Activated T-cell treated with anti-CD3 and anti-CD28 coated beads for 1 hour (primary cell): ENCODE results near the gene PHACTR2.
"Not testable (repeated sequence)": the region's sequence is repeated elsewhere in the genome, so short reads cannot be mapped to it uniquely, and the experiment has no call there.

ENCODE experiments used
- DNase-seq: peaks from one replicate; pipeline ENCODE4 v3.0.0-alpha.2; 2020; ENCODE audit warnings: low read depth

The PHACTR2 gene

GRCh38 chr6:143698759-143699429 lies 21.1 kb downstream of the PHACTR2 start:
- no peak for DNase-seq

GRCh38 chr6:143699430-143699825 lies 21.7 kb downstream of the PHACTR2 start:
- no peak for DNase-seq

DNA sequence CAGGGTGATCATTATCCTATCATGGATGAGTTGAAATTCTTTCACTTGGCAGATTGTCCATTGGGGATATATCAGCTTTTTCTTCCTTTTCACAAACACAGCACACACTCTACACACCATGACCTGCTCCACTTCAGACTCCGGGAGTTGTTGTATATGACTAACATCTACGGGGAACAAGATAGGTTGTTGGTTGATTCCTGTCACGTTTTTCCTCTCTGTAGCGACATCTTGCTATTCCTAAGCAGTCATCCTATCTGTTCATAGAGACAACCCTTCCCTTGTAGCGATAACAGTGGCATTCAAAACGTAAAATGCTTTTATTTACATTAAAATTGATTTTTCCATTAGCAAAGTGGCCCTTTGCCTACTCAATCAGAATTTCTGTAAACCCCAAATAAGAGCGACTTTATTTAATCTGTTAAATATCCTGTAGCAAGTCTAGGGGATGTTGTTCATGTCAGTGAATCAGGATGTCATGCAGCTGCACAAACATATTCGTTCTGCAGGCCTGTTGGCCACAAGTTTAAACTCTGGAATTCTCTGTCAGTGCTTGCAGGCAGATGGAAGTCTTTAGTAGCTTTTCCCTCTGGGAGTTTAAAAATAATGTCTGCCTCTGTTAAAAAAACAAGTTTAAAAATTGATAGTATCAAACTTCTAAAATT lies 23.1 kb downstream of the PHACTR2 start:
- DNase-seq: no peak

DNA sequence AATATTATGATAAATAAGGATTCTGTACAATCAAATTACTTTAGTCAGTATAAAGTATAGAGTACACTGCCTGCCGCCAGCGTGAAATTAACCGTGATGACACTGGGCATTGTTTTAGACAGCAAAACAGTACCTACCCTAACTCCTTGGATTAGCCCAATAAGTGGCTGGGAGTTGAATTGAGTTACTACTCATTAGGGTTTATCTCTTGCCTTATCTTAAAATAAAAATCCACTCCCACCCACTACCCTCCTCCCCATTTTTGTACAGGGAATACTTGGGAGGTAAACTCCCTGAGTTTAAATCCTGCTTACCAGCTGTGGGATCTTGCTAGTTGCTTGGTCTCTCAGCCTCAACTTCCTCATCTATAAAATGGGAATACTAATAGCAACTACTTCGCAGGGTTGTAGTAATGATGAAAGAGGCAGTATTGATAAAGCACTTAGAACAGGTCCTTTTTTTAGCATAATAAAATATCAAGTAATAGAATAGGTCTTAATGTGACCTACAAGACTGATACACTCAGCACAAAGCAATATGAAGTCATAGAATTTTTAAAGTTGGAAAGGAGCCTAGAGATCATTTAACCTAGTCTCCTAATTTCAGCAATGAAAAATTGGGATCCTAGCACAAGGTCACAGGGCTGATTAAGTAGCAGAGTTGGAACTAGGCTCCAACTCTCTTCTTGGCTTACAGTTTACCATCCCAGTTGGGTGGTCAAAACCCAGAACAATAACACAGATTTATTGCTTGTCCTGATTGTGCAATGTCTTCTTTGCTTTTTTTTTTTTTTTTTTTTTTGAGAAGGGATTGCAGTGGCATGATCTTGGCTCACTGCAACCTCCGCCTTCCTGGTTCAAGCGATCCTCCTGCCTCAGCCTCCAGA lies 23.8 kb downstream of the PHACTR2 start:
- no peak for DNase-seq

DNA sequence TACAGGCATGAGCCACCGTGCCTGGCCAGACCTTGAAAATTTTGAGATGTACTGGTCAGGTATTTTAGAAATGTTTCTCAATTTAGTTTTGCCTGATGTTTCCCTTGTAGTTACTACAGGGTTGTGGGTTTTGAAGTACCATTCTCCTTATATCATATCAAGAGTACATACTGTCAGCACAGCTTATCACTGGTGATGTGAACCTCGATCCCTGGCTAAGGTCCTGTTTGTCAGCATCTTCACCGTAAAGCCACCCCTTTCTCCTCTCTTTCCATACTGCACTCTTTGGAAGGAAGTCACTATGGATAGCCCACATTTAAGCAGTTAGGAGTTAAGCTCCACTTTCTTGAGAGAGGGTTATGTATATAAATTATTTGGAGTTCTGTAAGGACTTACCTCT lies 27.8 kb downstream of the PHACTR2 start:
- no peak for DNase-seq

DNA sequence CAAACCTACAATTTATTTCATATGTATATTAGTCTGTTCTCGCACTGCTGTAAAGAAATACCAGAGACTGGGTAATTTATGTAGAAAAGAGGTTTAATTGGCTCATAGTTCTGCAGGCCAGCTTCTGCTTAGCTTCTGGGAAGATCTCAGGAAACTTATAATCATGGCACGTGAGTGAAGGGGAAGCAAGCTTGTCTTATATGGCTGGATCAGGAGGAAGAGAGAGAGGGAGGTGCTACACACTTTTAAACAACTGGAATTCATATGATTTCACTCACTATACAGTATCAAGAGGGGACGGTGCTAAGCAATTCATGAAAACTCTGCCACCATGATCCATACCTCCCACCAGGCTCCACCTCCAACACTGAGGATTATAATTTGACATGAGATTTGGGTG lies 29.9 kb downstream of the PHACTR2 start:
- DNase-seq: no peak

DNA sequence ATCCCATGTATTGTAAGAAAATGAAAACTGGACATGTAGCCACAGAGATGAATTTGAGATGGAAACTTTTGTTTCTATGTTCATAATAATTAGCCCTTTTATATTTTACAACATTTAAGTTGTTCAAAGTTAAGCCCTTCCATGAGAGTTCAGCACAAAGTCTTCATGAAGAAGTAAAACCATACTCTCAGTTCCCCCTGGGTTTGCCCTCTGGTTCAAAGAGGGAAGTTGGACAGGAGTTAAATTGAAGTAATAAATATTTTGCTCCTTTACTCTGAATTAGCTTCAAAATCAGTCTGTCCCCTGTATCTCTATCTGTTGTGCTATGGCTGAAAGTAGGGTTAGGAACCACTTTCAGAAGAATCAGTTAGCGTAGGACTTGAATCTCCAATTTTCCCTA lies 31.1 kb downstream of the PHACTR2 start:
- no peak for DNase-seq

- no peak for DNase-seq
These were observed 33.9 kb downstream of the PHACTR2 start for GRCh38 chr6:143711714-143712113.

DNA sequence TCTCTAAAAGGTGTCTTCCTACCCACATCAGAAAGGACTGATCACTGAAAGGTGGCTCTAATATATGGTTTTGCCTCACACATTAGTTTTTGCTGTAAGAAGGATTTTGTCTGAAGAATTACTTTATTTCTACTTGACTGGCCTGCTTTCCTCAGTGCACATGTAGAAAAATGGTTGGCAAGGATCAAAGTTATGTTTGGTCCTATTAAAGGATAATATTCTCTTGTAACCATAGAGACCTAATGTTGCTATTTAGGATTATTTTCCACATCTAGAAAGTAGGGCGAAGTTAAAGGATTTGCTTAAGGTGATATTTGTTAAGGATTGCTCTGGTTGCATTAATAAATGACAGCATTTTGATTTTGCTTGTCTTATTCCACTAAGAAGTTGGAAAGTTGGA lies 40.7 kb downstream of the PHACTR2 start:
- no peak for DNase-seq

DNA sequence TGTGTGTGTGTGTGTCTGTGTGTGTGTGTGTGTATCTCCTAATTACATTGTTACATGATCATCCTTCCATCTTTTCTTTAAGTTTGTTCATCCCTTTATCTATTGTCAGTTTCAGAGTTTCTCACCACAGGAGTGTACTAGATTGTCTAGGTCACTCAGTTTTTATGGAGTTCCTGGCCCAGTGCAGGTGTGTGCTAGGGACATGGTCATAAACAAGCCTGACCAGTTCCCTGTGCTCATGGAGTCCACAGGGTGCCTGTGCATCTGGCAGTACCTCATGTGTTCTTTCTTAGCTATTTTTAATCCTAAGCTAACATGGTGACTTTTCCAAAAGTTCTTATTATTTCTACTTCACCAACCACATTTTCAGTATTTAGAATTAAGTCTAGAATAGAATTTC lies 43.9 kb downstream of the PHACTR2 start:
- no peak for DNase-seq

DNA sequence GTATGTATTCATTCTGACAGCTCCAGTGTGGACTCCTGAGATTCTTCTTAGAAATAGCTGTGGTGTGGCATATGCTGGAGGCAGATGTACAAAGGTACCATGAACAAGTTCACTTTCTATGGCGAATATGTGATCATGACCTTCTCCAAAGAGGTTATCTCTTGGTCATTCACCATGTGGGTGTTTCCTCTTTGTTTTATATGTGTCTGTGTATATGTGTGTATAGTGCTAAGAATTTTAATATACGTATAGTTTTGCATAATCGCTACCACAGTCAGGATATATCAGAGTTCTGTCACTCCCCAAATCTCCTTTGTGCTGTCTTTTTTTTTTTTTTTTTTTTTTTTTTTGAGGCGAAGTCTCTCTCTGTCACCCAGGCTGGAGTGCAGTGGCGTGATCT lies 47.1 kb downstream of the PHACTR2 start:
- DNase-seq: no peak

GRCh38 chr6:143726015-143726647 lies 48.4 kb downstream of the PHACTR2 start:
- DNase-seq: no peak

- DNase-seq: no peak
These were observed 49.3 kb downstream of the PHACTR2 start for GRCh38 chr6:143727035-143727434.

DNA sequence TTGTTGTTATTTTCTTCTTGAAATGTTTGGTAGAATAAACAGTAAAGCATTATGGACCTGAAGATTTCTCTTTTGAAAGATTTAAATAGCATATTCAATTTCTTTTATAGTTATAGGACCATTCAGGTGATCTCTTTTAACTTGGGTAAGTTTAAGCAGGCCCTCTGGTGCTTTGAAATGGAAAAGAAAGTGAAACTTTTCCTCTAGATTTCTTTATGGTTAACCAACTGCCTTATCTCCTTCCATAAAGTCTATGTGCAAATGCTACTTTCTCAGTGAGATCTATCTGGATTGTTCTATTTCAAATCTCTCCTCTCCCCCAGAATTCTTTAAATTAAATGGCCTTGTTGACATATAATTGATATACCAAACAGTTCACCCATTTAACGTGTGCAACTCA lies 54.0 kb downstream of the PHACTR2 start:
- DNase-seq: no peak

DNA sequence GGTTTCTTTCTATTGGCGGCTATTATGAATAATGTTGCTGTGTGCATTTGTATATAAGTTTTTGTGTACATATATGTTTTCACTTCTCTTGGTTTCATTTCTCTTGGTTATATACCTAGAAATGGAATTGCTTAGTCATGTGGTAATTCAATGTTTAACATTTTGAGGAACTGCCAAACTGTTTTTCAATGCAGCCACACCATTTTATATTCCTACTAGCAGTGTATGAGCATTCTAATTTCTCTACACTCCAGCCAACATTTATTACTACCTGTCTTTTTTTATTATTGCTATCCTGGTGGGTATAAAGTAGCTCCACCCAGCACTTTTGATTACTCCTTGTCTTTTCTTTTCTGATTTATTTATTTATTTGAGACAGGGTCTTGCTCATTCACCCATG lies 54.8 kb downstream of the PHACTR2 start:
- DNase-seq: no peak

DNA sequence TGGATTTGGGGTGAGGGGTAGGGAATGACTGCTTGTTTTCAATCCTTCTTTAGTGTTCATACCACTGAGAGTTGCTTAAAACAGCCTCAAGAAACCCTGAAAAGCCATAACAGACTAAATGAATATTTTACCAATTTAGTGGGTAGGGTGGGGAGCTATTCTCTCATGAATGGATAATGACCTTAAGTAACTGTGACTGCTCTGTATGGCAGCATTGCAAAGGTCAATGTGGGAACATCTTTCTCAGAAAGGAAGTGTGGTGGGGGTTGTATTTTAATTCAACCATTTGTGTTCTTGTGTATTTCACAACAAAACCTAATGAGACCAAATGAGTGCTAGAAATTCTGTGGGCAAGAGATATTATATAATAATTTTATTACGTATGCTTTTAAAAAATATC lies 55.7 kb downstream of the PHACTR2 start:
- DNase-seq: no peak

DNA sequence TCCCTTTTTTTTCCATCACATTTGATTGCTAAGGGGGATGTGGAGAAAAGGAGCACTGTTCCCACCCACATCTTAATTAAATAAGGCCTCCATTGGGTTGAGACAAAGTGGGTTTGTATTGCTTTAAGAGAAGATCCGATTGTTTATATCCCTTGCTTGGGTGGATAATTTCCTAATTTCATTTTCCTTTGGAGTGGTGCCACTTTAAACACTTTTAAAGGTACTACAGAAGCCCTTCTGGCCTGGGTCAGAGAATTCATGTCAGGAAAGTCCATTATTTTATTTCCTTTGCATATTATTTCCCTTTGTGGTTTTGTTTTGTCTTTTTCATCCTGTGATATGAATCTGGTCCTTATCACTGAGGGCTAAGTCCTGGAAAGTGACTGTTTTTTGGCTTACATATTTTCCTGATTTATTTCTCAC lies 56.9 kb downstream of the PHACTR2 start:
- no peak for DNase-seq

- not testable (repeated sequence) for DNase-seq
These were observed 60.4 kb downstream of the PHACTR2 start for GRCh38 chr6:143738072-143738690.

- DNase-seq: no peak
These were observed 61.6 kb downstream of the PHACTR2 start for GRCh38 chr6:143739341-143739851.

DNA sequence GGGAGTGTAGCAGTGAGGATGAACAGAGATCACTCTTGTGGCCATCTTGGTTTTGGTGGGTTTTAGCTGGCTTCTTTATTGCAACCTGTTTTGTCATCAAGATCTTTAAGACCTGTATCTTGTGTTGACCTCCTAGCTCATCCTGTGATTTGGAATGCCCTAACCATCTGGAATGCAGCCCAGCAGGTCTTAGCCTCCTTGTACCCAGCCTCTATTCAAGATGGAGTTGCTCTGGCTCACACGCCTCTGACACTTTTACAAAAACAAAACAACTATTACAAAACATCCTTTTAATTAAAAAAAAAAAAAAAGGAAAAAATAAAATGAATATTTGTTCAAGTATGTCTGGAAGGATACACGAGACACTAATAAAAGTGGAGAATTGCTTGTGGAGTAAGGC lies 62.4 kb downstream of the PHACTR2 start:
- DNase-seq: no peak

GRCh38 chr6:143741480-143741879 lies 63.7 kb downstream of the PHACTR2 start:
- no peak for DNase-seq
